HG03354 (cell line): Measurements from ENCODE around the gene TRIM44.

ENCODE experiments used
- ATAC-seq: cut with Tn5 transposase; IDR thresholded peaks from one replicate; pipeline ENCODE4 v1.9.1; 2021; ENCODE audit warnings: mild to moderate bottlenecking; ENCODE audit not compliant: unreplicated experiment, poor library complexity, severe bottlenecking

Gene TRIM44

DNA sequence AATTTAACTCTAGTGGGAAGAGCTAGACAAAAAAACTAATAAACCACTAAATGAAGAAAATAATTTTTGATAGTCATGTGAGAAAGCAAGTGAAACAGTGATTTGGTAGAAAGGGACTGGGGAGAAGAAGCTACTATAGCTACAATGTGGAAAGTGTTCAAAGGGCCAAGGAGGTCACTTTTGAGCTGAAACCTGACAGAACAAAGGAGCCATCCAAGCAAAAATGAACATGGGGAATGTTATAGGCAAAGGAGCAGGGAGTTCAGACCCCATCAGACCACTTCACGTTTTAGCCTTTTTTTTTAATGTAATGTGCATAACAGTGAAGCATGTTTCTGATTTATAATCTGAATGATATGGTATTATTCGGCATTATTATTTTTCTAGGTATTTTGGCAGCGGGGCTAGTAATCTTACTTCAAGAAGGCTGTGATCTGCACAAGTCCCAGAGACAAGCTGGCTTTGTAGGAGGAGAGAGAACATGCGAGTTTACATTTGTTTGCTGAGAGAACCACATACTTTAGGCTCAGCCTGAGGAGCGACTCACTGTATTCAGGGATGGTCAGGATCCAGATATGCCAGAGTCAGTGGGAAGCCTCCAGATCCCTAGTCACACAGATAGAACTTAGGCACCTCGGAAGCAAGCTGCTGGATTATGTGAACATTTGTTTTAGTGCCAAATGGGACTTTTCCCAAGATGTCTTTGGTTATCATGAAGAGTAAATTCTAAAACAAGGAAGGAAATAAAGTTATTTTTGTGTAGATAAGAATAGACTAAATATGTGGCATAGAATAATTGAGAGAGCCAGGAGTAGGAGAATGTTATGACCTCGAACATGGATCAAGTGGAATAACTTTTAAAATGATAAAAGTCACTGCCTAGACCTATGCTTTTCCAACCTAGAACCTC is 118.6 kb downstream of the TRIM44 start:
- no peak for ATAC-seq

DNA sequence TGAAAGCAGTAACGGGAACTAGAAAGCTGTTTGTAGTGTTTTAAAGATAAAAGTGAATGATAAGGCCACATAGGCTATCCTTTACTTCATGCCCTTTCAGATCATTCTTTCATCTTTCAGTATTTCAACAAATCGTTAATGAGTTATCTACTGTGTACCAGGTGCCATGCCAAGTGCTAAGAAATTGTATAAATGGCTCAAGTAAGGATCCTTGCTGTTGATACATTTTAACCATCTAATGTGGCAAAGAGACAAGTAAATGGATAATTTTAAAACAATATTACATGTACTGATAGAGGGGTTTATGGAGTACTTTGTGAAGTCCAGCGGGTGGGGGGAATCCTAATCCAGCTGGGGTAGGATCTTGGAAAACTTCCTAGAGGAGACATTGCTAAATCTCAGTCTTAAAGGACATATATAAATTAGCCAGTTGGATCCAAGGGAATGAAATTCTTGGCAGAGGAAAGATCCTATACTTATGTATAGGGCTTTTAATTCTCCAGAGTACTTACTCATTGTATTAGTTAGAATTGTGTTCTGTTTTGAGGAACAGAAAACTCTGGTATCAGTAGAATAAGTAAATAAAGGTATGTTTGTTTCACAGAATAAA is 119.4 kb downstream of the TRIM44 start:
- no peak for ATAC-seq

DNA sequence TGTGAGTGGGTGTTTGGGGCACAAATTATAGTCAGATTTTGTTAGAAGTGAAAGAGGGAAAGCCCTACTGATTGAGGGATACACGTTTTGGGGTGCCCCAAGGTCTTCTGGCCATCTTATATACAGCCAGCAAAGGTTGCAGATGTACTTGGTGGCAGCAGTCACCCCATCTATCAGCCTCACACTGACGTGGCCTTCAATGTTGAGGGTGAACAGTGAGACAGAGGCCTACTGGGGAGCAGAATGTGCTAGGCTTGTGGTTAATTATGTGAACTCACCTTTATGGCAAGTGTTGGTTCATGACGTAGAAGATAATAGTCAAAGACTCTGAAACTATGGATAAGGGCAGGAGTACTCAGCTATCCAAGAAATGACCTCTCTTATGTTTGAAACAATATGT is 121.2 kb downstream of the TRIM44 start:
- ATAC-seq = no peak

DNA sequence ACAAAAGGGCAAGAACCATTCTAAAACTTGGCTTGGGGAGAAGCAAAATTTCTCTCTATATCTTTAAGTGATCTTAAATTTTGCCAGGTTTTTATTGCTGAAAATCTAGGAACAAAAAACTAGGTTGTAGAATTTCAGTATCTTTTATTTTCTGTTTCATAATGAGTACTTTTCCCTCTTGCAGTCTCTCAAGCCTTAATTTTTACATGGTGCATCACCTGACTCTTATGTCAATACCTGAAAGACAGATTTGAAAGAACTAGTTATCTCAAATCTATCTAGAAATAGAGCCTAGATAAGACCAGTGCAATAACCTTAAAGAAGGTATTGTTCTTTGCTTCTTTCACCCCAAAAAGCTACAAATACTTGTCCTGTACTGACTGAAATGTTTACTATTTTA is 122.1 kb downstream of the TRIM44 start:
- ATAC-seq = peak; percentile 41

DNA sequence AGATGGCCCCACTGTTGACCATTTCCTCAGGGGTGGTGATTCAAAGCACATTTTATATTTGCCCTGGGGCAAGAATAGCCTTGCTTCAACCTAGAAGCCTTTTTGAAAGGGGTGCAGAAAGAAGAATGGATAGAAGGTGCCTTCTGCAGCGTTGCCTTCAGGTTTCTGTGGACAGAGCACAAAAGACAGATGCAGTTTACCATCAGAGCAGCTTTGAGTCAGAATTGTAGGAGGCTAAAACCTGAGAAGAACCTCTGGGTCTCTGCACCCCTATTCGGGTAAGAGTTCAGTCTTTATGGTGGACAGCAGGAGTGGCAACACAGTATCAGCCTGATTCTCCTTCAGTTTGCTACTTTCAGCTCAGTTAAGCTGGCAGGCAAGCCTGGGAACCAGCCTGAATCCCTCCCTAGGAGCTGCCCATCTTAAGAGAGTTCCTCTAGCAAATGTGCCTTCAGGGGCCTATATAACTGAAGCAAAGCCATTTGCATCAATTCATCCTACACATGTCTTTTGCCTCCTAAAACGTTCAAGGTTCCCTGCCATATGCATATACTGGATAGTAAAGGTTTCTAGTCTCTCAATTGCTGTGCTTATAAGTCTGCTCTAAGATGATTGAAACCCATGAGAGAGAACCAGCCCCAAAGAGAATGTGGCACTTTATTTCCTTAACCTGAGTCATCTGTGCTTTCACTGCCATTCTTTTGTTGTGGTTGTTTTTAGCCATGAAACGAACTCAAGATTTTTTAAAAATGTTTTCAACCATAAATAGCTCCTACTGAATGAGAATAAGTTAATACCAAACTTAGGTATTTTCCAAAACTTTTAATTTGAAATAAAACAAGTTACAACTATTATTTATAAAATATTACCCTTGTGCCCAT is 123.0 kb downstream of the TRIM44 start:
- peak; percentile 60 for ATAC-seq

- no peak for ATAC-seq
Measured at GRCh38 chr11:35786188-35786587, 123.6 kb downstream of the TRIM44 start.

GRCh38 chr11:35787013-35787504 is 124.5 kb downstream of the TRIM44 start:
- ATAC-seq = no peak

DNA sequence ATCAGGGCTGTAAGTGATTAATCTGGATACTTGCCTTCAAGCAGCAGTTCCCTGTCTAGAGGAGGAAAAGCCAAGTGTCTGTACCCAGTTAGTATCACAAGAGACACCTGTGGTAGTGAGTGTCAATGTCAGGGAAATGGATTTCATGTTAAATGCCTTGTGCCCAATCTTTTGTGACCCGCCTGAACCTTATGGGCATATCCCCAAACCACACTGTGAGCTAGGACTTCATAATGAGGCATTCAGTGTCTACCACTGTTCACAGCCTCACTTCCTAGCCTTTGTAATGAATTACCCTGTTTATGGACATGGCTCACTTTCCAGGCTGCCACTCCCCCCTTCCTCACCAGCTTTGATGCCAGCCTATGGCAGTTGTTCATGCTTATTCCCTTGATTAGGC is 125.1 kb downstream of the TRIM44 start:
- ATAC-seq = no peak

GRCh38 chr11:35791088-35791958 is 128.7 kb downstream of the TRIM44 start:
- no peak for ATAC-seq

DNA sequence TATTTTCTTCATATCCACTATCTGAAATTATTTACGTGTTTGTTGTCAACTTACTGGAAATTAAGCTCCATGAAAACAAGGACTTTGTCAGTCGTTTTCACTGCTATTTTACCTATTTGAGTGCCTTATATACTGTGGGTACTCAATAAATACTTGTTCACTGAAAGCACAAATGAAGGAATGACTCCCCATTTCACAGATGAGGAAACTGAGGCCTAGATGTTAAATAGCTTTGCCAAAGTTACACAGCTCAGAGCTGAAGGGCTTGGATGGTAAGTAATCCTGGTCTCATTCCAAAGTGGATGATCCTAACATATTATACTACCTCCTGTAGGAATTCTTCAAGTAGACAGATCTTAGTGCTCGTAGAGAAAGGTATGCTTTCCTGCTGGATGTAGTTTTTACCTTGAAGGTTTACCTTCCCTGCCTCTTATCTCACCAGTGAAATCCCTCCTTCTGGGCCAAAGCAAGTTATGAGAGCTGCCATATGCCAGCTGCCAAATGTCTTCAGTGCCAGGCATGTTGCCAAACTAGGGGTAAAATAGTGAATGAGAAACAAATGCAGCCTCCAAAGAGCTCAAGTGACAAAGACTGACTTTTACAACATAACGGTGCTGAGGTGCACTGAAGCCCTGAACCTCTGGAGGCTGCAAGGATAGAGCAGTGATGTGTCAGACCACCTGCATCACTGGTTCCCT is 129.7 kb downstream of the TRIM44 start:
- peak; percentile 21 for ATAC-seq

GRCh38 chr11:35792846-35793192 is 130.2 kb downstream of the TRIM44 start:
- ATAC-seq = peak; percentile 59

DNA sequence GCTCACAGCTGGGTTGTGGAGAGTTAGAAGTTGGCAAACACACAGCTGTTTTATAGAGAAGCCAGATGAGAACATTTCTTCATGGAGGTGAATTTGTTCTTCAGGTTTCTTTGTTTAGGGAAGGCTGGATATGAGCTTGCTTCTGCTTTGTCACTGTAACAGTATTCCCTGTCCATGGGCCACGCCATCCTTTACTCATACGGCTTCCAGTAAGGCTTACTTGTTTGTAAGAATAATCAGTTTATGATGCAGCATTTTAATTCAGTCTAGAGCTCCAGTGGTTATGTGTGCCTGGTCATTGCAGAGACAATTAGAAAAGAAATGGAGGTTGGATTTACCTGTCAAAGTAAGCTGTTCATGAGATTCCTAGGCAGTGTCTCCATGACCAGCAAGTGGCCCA is 131.8 kb downstream of the TRIM44 start:
- ATAC-seq = no peak

DNA sequence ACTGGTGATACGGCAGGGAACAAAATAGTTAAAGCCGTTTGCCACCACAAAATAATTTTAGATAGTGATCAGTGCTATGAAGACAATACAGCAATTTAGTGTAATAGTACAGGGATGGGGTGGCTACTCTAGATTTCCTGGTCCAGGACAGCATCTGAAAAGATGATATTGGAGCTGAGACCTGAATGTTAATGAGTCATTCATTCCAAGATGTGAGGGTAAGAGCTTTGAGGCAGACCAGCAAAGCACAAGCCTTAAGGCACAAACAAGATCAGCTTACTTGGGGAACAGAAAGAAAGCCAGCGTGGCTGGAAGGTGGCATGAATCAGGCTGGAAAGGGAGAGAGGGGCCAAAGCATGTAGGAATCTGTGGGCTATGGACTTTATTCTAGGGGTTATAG is 132.3 kb downstream of the TRIM44 start:
- no peak for ATAC-seq

DNA sequence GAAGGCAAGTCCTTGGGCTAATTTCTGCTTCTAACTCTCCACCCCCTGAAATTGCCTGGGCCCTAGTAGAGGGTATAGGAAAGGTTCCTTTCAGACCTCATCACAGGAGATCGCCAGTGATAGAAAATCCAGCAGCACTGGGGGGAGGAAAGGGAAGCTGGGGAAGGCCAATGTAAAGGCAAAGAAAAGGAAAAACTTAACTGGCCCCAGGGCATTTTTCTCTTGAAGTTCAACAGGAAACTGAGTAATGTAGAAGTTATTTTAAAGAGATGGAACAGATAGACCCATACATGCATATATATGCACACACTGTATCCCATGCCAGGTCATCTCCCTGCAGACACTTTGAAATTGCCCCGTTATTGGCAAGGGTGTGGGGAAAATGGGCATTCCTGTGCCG is 134.0 kb downstream of the TRIM44 start:
- ATAC-seq = no peak

DNA sequence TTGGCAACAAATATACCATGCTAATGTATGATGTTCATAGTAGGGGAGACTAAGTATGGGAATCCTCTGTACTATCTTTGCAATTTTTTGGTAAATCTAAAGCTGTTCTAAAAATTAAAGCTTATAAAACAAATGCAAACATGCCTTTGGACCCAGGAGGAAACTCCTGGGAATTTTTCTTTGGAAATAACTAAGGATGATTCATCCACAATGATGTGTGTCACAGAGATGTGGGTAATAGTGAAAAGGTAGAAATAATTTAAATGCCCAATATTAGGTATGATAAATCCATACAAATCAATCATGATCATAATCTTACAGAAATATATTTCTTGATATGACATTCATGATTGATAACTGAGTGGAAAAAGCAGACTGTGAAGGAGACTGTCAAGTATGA is 135.8 kb downstream of the TRIM44 start:
- ATAC-seq = no peak

GRCh38 chr11:35798983-35799382 is 136.4 kb downstream of the TRIM44 start:
- no peak for ATAC-seq

GRCh38 chr11:35799655-35800054 is 137.1 kb downstream of the TRIM44 start:
- ATAC-seq = no peak

- ATAC-seq = peak; percentile 98
Measured at GRCh38 chr11:35800970-35801953, 138.7 kb downstream of the TRIM44 start.
